GM23338 (cell line): ENCODE results near the gene MUC5AC. TPM values are rescaled to one million over a fixed set of nuclear protein-coding genes. Genes with fewer than 3 reads are reported as not detected.

ENCODE experiments used
- ATAC-seq: fragments of 200-7000 bp; cut with Tn5 transposase; 3 replicates; pipeline ENCODE4 v1.9.1; 2020
- DNase-seq: peaks from one replicate; pipeline ENCODE4 v3.0.0-alpha.2; 2015; ENCODE audit warnings: low spot score
- H2AFZ ChIP-seq: fragments of 200-600 bp; sonication (generic); 2 replicates; pipeline ENCODE4 v1.8.0; 2016; ENCODE audit warnings: antibody characterized with exemption, mild to moderate bottlenecking, moderate library complexity
- H3F3A ChIP-seq: fragments of 200-600 bp; sonication (generic); replicated peaks from 2 replicates; pipeline ENCODE4 v1.8.0; 2017; ENCODE audit warnings: antibody characterized with exemption, mixed run types, low read depth
- H3K27ac ChIP-seq: fragments of 200-600 bp; sonication (generic); 2 replicates; pipeline ENCODE4 v1.6.1; 2016; ENCODE audit warnings: low read depth
- H3K27me3 ChIP-seq: fragments of 200-600 bp; sonication (generic); 2 replicates; pipeline ENCODE4 v1.8.0; 2016; ENCODE audit warnings: mild to moderate bottlenecking, mixed run types, moderate library complexity; ENCODE audit not compliant: insufficient read depth
- H3K36me3 ChIP-seq: fragments of 200-600 bp; sonication (generic); 2 replicates; pipeline ENCODE4 v1.8.0; 2016; ENCODE audit warnings: mild to moderate bottlenecking; ENCODE audit not compliant: insufficient read depth
- H3K4me1 ChIP-seq: fragments of 200-600 bp; sonication (generic); 2 replicates; pipeline ENCODE4 v1.8.0; 2016; ENCODE audit warnings: mild to moderate bottlenecking, moderate library complexity; ENCODE audit not compliant: insufficient read depth
- H3K4me2 ChIP-seq: fragments of 200-600 bp; sonication (generic); 2 replicates; pipeline ENCODE4 v1.7.1; 2017; ENCODE audit warnings: mixed run types
- H3K4me3 ChIP-seq: fragments of 200-600 bp; sonication (generic); 2 replicates; pipeline ENCODE4 v1.6.1; 2016; ENCODE audit warnings: mixed run types
- H3K79me2 ChIP-seq: fragments of 200-600 bp; sonication (generic); replicated peaks from 2 replicates; pipeline ENCODE4 v1.8.0; 2017; ENCODE audit warnings: mild to moderate bottlenecking; ENCODE audit not compliant: insufficient read depth
- H3K9me2 ChIP-seq: fragments of 200-600 bp; sonication (generic); 2 replicates; pipeline ENCODE4 v1.8.0; 2017; ENCODE audit not compliant: insufficient read depth
- H4K20me1 ChIP-seq: fragments of 200-600 bp; sonication (generic); replicated peaks from 2 replicates; pipeline ENCODE4 v1.8.0; 2017; ENCODE audit warnings: mild to moderate bottlenecking; ENCODE audit not compliant: insufficient read depth
- H3K27ac Mint-ChIP-seq: 2 replicates; pipeline ENCODE4 v1.8.0; 2020; ENCODE audit warnings: inconsistent platforms, mild to moderate bottlenecking, moderate library complexity, mixed read lengths
- H3K27me3 Mint-ChIP-seq: 3 replicates; pipeline ENCODE4 v1.8.0; 2022; ENCODE audit warnings: low read depth, mild to moderate bottlenecking, moderate library complexity, mixed read lengths, inconsistent platforms; ENCODE audit not compliant: insufficient read depth, poor library complexity
- H3K36me3 Mint-ChIP-seq: 3 replicates; pipeline ENCODE4 v1.8.0; 2021; ENCODE audit warnings: low read depth, mild to moderate bottlenecking, inconsistent platforms, moderate library complexity, mixed read lengths
- H3K4me1 Mint-ChIP-seq: 3 replicates; pipeline ENCODE4 v1.8.0; 2020; ENCODE audit warnings: mild to moderate bottlenecking, inconsistent platforms, mixed read lengths
- H3K4me3 Mint-ChIP-seq: 3 replicates; pipeline ENCODE4 v1.8.0; 2021; ENCODE audit warnings: moderate library complexity, mild to moderate bottlenecking, inconsistent platforms, mixed read lengths
- H3K9me3 Mint-ChIP-seq: 3 replicates; pipeline ENCODE4 v1.8.0; 2020; ENCODE audit warnings: moderate library complexity, mild to moderate bottlenecking, inconsistent platforms, mixed read lengths
- CREB1 ChIP-seq: fragments of 250-450 bp; sonication (Bioruptor Pico); IDR thresholded peaks from 2 replicates; pipeline ENCODE4 v1.5.0; 2020; ENCODE audit warnings: low read depth, mild to moderate bottlenecking, moderate library complexity
- EZH2 ChIP-seq: fragments of 200-600 bp; sonication (generic); IDR thresholded peaks from one replicate; pipeline ENCODE4 v1.8.0; 2017; ENCODE audit warnings: antibody characterized with exemption, mild to moderate bottlenecking, low read depth; ENCODE audit not compliant: unreplicated experiment
- EZH2phosphoT487 ChIP-seq: fragments of 200-600 bp; sonication (generic); IDR thresholded peaks from one replicate; pipeline ENCODE4 v1.8.1; 2018; ENCODE audit warnings: antibody characterized with exemption; ENCODE audit not compliant: unreplicated experiment
- JUNB ChIP-seq: IDR thresholded peaks from one replicate; pipeline ENCODE4 v1.6.1; 2016; ENCODE audit warnings: antibody characterized with exemption; ENCODE audit not compliant: unreplicated experiment
- NANOG ChIP-seq: IDR thresholded peaks from 2 replicates; pipeline ENCODE4 v1.6.1; 2016; ENCODE audit warnings: antibody characterized with exemption, borderline replicate concordance
- POLR2AphosphoS5 ChIP-seq: IDR thresholded peaks from 2 replicates; pipeline ENCODE4 v1.6.1; 2016; ENCODE audit warnings: antibody characterized with exemption, low read depth
- STAT1 ChIP-seq: IDR thresholded peaks from one replicate; pipeline ENCODE4 v1.6.1; 2016; ENCODE audit warnings: antibody characterized with exemption; ENCODE audit not compliant: unreplicated experiment
- ZNF114 ChIP-seq: fragments of 250-450 bp; sonication (Bioruptor Pico); IDR thresholded peaks from 2 replicates; pipeline ENCODE4 v1.5.0; 2020; ENCODE audit warnings: mild to moderate bottlenecking, moderate library complexity
- ZNF331 ChIP-seq: fragments of 250-450 bp; sonication (Bioruptor Pico); IDR thresholded peaks from 2 replicates; pipeline ENCODE4 v1.5.0; 2020; ENCODE audit warnings: low read depth, mild to moderate bottlenecking, moderate library complexity
- polyA plus RNA-seq: library from polyadenylated mRNA; unstranded; fragments of >200 nt; fragmentation: Nextera tagmentation; extraction: Ambion mirVana; gene quantifications from 2 replicates; pipeline ENCODE4 v1.2.1, GENCODE V29; 2016
- total RNA-seq: library from RNA; depleted of rRNA; stranded (reverse); fragments of >200 nt; shearing (Covaris generic); gene quantifications from 2 replicates; pipeline ENCODE4 v1.2.3, GENCODE V29; 2014
- TF ChIP-seq, protein P1 (sequence below): IDR thresholded peaks from 2 replicates; pipeline ENCODE4 v1.6.1; 2016; ENCODE audit warnings: antibody characterized with exemption
- TF ChIP-seq, protein P2 (sequence below): IDR thresholded peaks from one replicate; pipeline ENCODE4 v1.6.1; 2018; ENCODE audit warnings: antibody characterized with exemption; ENCODE audit not compliant: unreplicated experiment

MUC5AC gene
- total and polyA plus RNA-seq, 2 experiments from 2014 or later: not detected

- no peaks in the 10 kb centered on the region for H3K9me2 ChIP-seq
- Mint-ChIP-seq H3K36me3 (no peaks in the 10 kb centered on the region), H3K4me1 (no peaks in the 10 kb centered on the region), H3K27me3 (peaks cover 2% of the 10 kb centered on the region), H3K4me3 (no peak overlapping the region), H3K27ac (no peak overlapping the region), H3K9me3 (no peaks in the 10 kb centered on the region; the same call in 2 of the 3 replicates)
- ATAC-seq (no peak), DNase-seq (no peak)
- H2AFZ ChIP-seq: no peak overlapping the region
- H3K36me3 ChIP-seq: no peaks in the 10 kb centered on the region
- no peaks in the 10 kb centered on the region for H3F3A ChIP-seq
- H3K4me1 ChIP-seq: no peaks in the 10 kb centered on the region
- TF ChIP-seq STAT1 (no peak), POLR2AphosphoS5 (no peak), ZNF331 (CRISPR knock-in tag) (no peak), JUNB (no peak), CREB1 (CRISPR knock-in tag) (no peak)
- TF ChIP-seq, protein P1, sequence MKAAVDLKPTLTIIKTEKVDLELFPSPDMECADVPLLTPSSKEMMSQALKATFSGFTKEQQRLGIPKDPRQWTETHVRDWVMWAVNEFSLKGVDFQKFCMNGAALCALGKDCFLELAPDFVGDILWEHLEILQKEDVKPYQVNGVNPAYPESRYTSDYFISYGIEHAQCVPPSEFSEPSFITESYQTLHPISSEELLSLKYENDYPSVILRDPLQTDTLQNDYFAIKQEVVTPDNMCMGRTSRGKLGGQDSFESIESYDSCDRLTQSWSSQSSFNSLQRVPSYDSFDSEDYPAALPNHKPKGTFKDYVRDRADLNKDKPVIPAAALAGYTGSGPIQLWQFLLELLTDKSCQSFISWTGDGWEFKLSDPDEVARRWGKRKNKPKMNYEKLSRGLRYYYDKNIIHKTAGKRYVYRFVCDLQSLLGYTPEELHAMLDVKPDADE: no peak
- TF ChIP-seq, protein P2, sequence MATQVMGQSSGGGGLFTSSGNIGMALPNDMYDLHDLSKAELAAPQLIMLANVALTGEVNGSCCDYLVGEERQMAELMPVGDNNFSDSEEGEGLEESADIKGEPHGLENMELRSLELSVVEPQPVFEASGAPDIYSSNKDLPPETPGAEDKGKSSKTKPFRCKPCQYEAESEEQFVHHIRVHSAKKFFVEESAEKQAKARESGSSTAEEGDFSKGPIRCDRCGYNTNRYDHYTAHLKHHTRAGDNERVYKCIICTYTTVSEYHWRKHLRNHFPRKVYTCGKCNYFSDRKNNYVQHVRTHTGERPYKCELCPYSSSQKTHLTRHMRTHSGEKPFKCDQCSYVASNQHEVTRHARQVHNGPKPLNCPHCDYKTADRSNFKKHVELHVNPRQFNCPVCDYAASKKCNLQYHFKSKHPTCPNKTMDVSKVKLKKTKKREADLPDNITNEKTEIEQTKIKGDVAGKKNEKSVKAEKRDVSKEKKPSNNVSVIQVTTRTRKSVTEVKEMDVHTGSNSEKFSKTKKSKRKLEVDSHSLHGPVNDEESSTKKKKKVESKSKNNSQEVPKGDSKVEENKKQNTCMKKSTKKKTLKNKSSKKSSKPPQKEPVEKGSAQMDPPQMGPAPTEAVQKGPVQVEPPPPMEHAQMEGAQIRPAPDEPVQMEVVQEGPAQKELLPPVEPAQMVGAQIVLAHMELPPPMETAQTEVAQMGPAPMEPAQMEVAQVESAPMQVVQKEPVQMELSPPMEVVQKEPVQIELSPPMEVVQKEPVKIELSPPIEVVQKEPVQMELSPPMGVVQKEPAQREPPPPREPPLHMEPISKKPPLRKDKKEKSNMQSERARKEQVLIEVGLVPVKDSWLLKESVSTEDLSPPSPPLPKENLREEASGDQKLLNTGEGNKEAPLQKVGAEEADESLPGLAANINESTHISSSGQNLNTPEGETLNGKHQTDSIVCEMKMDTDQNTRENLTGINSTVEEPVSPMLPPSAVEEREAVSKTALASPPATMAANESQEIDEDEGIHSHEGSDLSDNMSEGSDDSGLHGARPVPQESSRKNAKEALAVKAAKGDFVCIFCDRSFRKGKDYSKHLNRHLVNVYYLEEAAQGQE: no peak
- no peak overlapping the region for H3K4me3 ChIP-seq
- no peaks in the 10 kb centered on the region for H3K27me3 ChIP-seq
- H4K20me1 ChIP-seq: no peaks in the 10 kb centered on the region
- no peak overlapping the region for H3K4me2 ChIP-seq
- no peak overlapping the region for H3K27ac ChIP-seq
- no peaks in the 10 kb centered on the region for H3K79me2 ChIP-seq
Observed at GRCh38 chr11:1234054-1234720, 76.4 kb downstream of the MUC5AC start.

GRCh38 chr11:1234771-1235305, 77.1 kb downstream of the MUC5AC start:
- DNase-seq: no peak
- Histone ChIP-seq H3K4me1 (no peaks in the 10 kb centered on the region), H3K4me3 (no peak overlapping the region), H3K27ac (no peak overlapping the region), H4K20me1 (no peaks in the 10 kb centered on the region), H3K27me3 (no peaks in the 10 kb centered on the region), H3K36me3 (no peaks in the 10 kb centered on the region), H3K9me2 (no peaks in the 10 kb centered on the region), H2AFZ (no peak overlapping the region), H3K79me2 (no peaks in the 10 kb centered on the region), H3K4me2 (no peak overlapping the region), H3F3A (no peaks in the 10 kb centered on the region)
- ATAC-seq: no peak
- Mint-ChIP-seq H3K9me3 (no peaks in the 10 kb centered on the region; the same call in 2 of the 3 replicates), H3K27me3 (peaks cover 2% of the 10 kb centered on the region), H3K4me3 (no peak overlapping the region), H3K36me3 (no peaks in the 10 kb centered on the region), H3K27ac (no peak overlapping the region), H3K4me1 (no peaks in the 10 kb centered on the region)
- TF ChIP-seq ZNF114 (CRISPR knock-in tag) (no peak), EZH2 (no peak), EZH2phosphoT487 (no peak), NANOG (no peak)
- TF ChIP-seq, protein P1: no peak
- TF ChIP-seq, protein P2: no peak
